Uterus (tissue), 4 donors: ENCODE measurements around the gene PRR20G. TPM values are rescaled to one million over a fixed set of nuclear protein-coding genes. Genes with fewer than 3 reads are reported as not detected.

Experiments used
- DNase-seq, 2 donors: peaks; one replicate each; pipeline ENCODE4 v3.0.0-alpha.2; 2019 to 2020
- H3K27ac ChIP-seq, 2 donors: fragments of 200-600 bp; sonication (generic); 1 replicate in 1 of 2; 2 replicates in 1 of 2; pipeline ENCODE4 v1.5.1; 2016 to 2018
- H3K27me3 ChIP-seq, 2 donors: fragments of 200-600 bp; sonication (generic); one replicate each; pipeline ENCODE4 v1.5.1; 2018 to 2019; ENCODE audit warnings: control low read depth in 1 of 2
- H3K36me3 ChIP-seq, 2 donors: fragments of 200-600 bp; sonication (generic); one replicate each; pipeline ENCODE4 v1.5.1; 2019; ENCODE audit warnings: control low read depth in 1 of 2
- H3K4me1 ChIP-seq, 2 donors: fragments of 200-600 bp; sonication (generic); one replicate each; pipeline ENCODE4 v1.5.1; 2018 to 2019; ENCODE audit warnings: control low read depth in 1 of 2
- H3K4me3 ChIP-seq, 2 donors: fragments of 200-600 bp; sonication (generic); 1 replicate in 1 of 2; 2 replicates in 1 of 2; pipeline ENCODE4 v1.5.1; 2018 to 2019; ENCODE audit warnings: mild to moderate bottlenecking in 1 of 2
- H3K9me3 ChIP-seq, 2 donors: fragments of 200-600 bp; sonication (generic); one replicate each; pipeline ENCODE4 v1.5.1; 2019; ENCODE audit warnings: control low read depth in 1 of 2
- CTCF ChIP-seq, 4 experiments: fragments of 200-600 bp in 2 of 4; fragments of 450-650 bp in 2 of 4; sonication (generic) in 2 of 4; IDR thresholded peaks; one replicate each; pipeline ENCODE4 v1.5.1; 2016 to 2019; ENCODE audit warnings: antibody characterized with exemption in 4 of 4, mild to moderate bottlenecking in 2 of 4, moderate library complexity in 1 of 4
- POLR2A ChIP-seq, 2 donors: fragments of 450-650 bp; IDR thresholded peaks; one replicate each; pipeline ENCODE4 v1.6.1; 2016; ENCODE audit warnings: antibody characterized with exemption in 2 of 2, mild to moderate bottlenecking in 1 of 2, moderate library complexity in 1 of 2
- intact Hi-C: fragments of 100-400 bp; cut with DNase I; formaldehyde crosslinking; loops from one replicate; pipeline ENCODE4 v1.15.1; 2023; ENCODE audit warnings: low total_unique reads
- total RNA-seq, 4 donors: library from RNA; depleted of rRNA in 3 of 4; stranded (reverse); fragments of >200 nt in 3 of 4; gene quantifications; one replicate each; pipeline versions ENCODE4 v1.1.0 to v1.2.4, GENCODE V29; 2014 to 2023
- donor health status: DM: yes; HTN: yes; CAD: no.

The PRR20G gene
- total RNA-seq, 4 donors from 2014 or later = not detected

GRCh38 chr3:127260416-127260815, 27.4 kb downstream of the PRR20G start:
- intact Hi-C loops = no loop called here
- Histone ChIP-seq H3K27ac (no peak overlapping the region), H3K36me3 (no peaks in the 10 kb centered on the region), H3K4me1 (no peaks in the 10 kb centered on the region), H3K9me3 (no peaks in the 10 kb centered on the region), H3K27me3 (no peaks in the 10 kb centered on the region), H3K4me3 (no peak overlapping the region)
- no peak for DNase-seq
- TF ChIP-seq CTCF (IDR thresholded peaks at IDR 0.05) = no peak
- TF ChIP-seq POLR2A (IDR thresholded peaks at IDR 0.05) = no peak

- DNase-seq = no peak
- intact Hi-C loops = no loop called here
- H3K4me1 ChIP-seq = no peaks in the 10 kb centered on the region
- no peak overlapping the region for H3K4me3 ChIP-seq
- no peak overlapping the region for H3K27ac ChIP-seq
- H3K27me3 ChIP-seq = no peaks in the 10 kb centered on the region
- no peaks in the 10 kb centered on the region for H3K36me3 ChIP-seq
- no peak for TF ChIP-seq POLR2A (IDR thresholded peaks at IDR 0.05)
- TF ChIP-seq CTCF (IDR thresholded peaks at IDR 0.05) = no peak
- no peaks in the 10 kb centered on the region for H3K9me3 ChIP-seq
Measured at GRCh38 chr3:127259882-127260281, 28.0 kb downstream of the PRR20G start.

GRCh38 chr3:127258733-127259132, 29.1 kb downstream of the PRR20G start:
- Histone ChIP-seq H3K9me3 (no peaks in the 10 kb centered on the region), H3K27me3 (no peaks in the 10 kb centered on the region), H3K36me3 (no peaks in the 10 kb centered on the region), H3K27ac (no peak overlapping the region), H3K4me3 (no peak overlapping the region), H3K4me1 (no peaks in the 10 kb centered on the region)
- no peak for TF ChIP-seq CTCF (IDR thresholded peaks at IDR 0.05)
- no peak for TF ChIP-seq POLR2A (IDR thresholded peaks at IDR 0.05)
- no peak for DNase-seq
- intact Hi-C loops = no loop called here

- DNase-seq = no peak
- intact Hi-C loops = no loop called here
- TF ChIP-seq CTCF (IDR thresholded peaks at IDR 0.05) (no peak), POLR2A (IDR thresholded peaks at IDR 0.05) (no peak)
- no peaks in the 10 kb centered on the region for H3K9me3 ChIP-seq
- no peaks in the 10 kb centered on the region for H3K4me1 ChIP-seq
- no peaks in the 10 kb centered on the region for H3K36me3 ChIP-seq
- no peaks in the 10 kb centered on the region for H3K27me3 ChIP-seq
- no peak overlapping the region for H3K27ac ChIP-seq
- no peak overlapping the region for H3K4me3 ChIP-seq
Measured at GRCh38 chr3:127257351-127257750, 30.5 kb downstream of the PRR20G start.

GRCh38 chr3:127256733-127257271, 31.0 kb downstream of the PRR20G start:
- no peak for DNase-seq
- no peaks in the 10 kb centered on the region for H3K27me3 ChIP-seq
- TF ChIP-seq POLR2A (IDR thresholded peaks at IDR 0.05) (no peak), CTCF (IDR thresholded peaks at IDR 0.05) (no peak)
- no peak overlapping the region for H3K4me3 ChIP-seq
- H3K4me1 ChIP-seq = no peaks in the 10 kb centered on the region
- H3K9me3 ChIP-seq = no peaks in the 10 kb centered on the region
- intact Hi-C loops = no loop called here
- H3K36me3 ChIP-seq = no peaks in the 10 kb centered on the region
- H3K27ac ChIP-seq = no peak overlapping the region
